Peyer's patch (tissue), 4 donors: ENCODE results near the gene VTI1A. TPM values are rescaled to one million over a fixed set of nuclear protein-coding genes. Genes with fewer than 3 reads are reported as not detected.

Source experiments
- DNase-seq, 3 donors: peaks; one replicate each; pipeline ENCODE4 v3.0.0-alpha.2; 2017 to 2019
- H3K27ac ChIP-seq, 4 donors: fragments of 200-600 bp; sonication (generic); one replicate each; pipeline ENCODE4 v1.5.1; 2016 to 2019
- H3K27me3 ChIP-seq, 2 donors: fragments of 200-600 bp; sonication (generic); one replicate each; pipeline ENCODE4 v1.5.1; 2019
- H3K36me3 ChIP-seq, 3 donors: fragments of 200-600 bp; sonication (generic); one replicate each; pipeline ENCODE4 v1.5.1; 2016 to 2019
- H3K4me1 ChIP-seq, 4 donors: fragments of 200-600 bp; sonication (generic); one replicate each; pipeline ENCODE4 v1.5.1; 2016 to 2019
- H3K4me3 ChIP-seq, 4 donors: fragments of 200-600 bp; sonication (generic); 1 replicate in 3 of 4; 2 replicates in 1 of 4; pipeline ENCODE4 v1.5.1; 2016 to 2019; ENCODE audit warnings: mild to moderate bottlenecking in 1 of 4
- H3K9me3 ChIP-seq, 4 donors: fragments of 200-600 bp; sonication (generic); one replicate each; pipeline ENCODE4 v1.5.1; 2016 to 2019; ENCODE audit warnings: mild to moderate bottlenecking in 1 of 4
- CTCF ChIP-seq, 6 experiments: fragments of 450-650 bp in 4 of 6; fragments of 200-600 bp in 2 of 6; sonication (generic) in 1 of 6; IDR thresholded peaks; one replicate each; pipeline ENCODE4 v1.5.1; 2017 to 2019; ENCODE audit warnings: antibody characterized with exemption in 6 of 6, mild to moderate bottlenecking in 3 of 6, moderate library complexity in 1 of 6
- POLR2A ChIP-seq, 2 donors: fragments of 450-650 bp; IDR thresholded peaks; one replicate each; pipeline ENCODE4 v1.5.1; 2017; ENCODE audit warnings: antibody characterized with exemption in 2 of 2, mild to moderate bottlenecking in 2 of 2, moderate library complexity in 2 of 2
- total RNA-seq, 4 donors: library from RNA; depleted of rRNA; stranded (reverse); fragments of >200 nt; gene quantifications; one replicate each; pipeline ENCODE4 v1.1.0, GENCODE V29; 2016

Gene VTI1A
- total RNA-seq, 4 donors from 2014 or later: 97.2 to 710 (median 170) TPM

GRCh38 chr10:112509558-112510291 is 62.7 kb downstream of the VTI1A start:
- H3K27ac ChIP-seq: no peak overlapping the region
- H3K27me3 ChIP-seq: no peaks in the 10 kb centered on the region
- no peak for DNase-seq
- H3K9me3 ChIP-seq: no peaks in the 10 kb centered on the region
- no peak overlapping the region for H3K4me3 ChIP-seq
- H3K4me1 ChIP-seq: no peaks in the 10 kb centered on the region
- TF ChIP-seq CTCF (IDR thresholded peaks at IDR 0.05) (no peak), POLR2A (IDR thresholded peaks at IDR 0.05) (no peak)
- no peaks in the 10 kb centered on the region for H3K36me3 ChIP-seq

GRCh38 chr10:112510384-112510783 is 63.4 kb downstream of the VTI1A start:
- Histone ChIP-seq H3K9me3 (no peaks in the 10 kb centered on the region), H3K27ac (no peak overlapping the region), H3K36me3 (no peaks in the 10 kb centered on the region), H3K4me3 (no peak overlapping the region), H3K4me1 (no peaks in the 10 kb centered on the region), H3K27me3 (no peaks in the 10 kb centered on the region)
- no peak for DNase-seq
- TF ChIP-seq CTCF (IDR thresholded peaks at IDR 0.05): no peak
- no peak for TF ChIP-seq POLR2A (IDR thresholded peaks at IDR 0.05)

GRCh38 chr10:112512294-112512693 is 65.3 kb downstream of the VTI1A start:
- no peak for DNase-seq
- H3K27ac ChIP-seq: no peak overlapping the region
- H3K27me3 ChIP-seq: no peaks in the 10 kb centered on the region
- TF ChIP-seq POLR2A (IDR thresholded peaks at IDR 0.05): no peak
- TF ChIP-seq CTCF (IDR thresholded peaks at IDR 0.05): no peak
- no peaks in the 10 kb centered on the region for H3K9me3 ChIP-seq
- no peak overlapping the region for H3K4me3 ChIP-seq
- no peaks in the 10 kb centered on the region for H3K36me3 ChIP-seq
- H3K4me1 ChIP-seq: no peaks in the 10 kb centered on the region

GRCh38 chr10:112515126-112515525 is 68.1 kb downstream of the VTI1A start:
- H3K4me1 ChIP-seq: no peaks in the 10 kb centered on the region
- H3K27ac ChIP-seq: no peak overlapping the region
- no peaks in the 10 kb centered on the region for H3K27me3 ChIP-seq
- no peak overlapping the region for H3K4me3 ChIP-seq
- H3K9me3 ChIP-seq: no peaks in the 10 kb centered on the region
- TF ChIP-seq CTCF (IDR thresholded peaks at IDR 0.05) (no peak), POLR2A (IDR thresholded peaks at IDR 0.05) (no peak)
- H3K36me3 ChIP-seq: no peaks in the 10 kb centered on the region
- DNase-seq: no peak

- no peaks in the 10 kb centered on the region for H3K36me3 ChIP-seq
- TF ChIP-seq CTCF (IDR thresholded peaks at IDR 0.05): no peak
- TF ChIP-seq POLR2A (IDR thresholded peaks at IDR 0.05): no peak
- H3K9me3 ChIP-seq: no peaks in the 10 kb centered on the region
- no peak for DNase-seq
- H3K27me3 ChIP-seq: no peaks in the 10 kb centered on the region
- H3K27ac ChIP-seq: no peak overlapping the region
- H3K4me1 ChIP-seq: no peaks in the 10 kb centered on the region
- H3K4me3 ChIP-seq: no peak overlapping the region
These were observed 68.8 kb downstream of the VTI1A start for GRCh38 chr10:112515852-112516251.
